HG03175 (cell line): Measurements from ENCODE around the gene GAB1.

Experiments used
- ATAC-seq: cut with Tn5 transposase; IDR thresholded peaks from one replicate; pipeline ENCODE4 v1.9.1; 2021; ENCODE audit warnings: mild to moderate bottlenecking, moderate library complexity; ENCODE audit not compliant: unreplicated experiment

GAB1 gene

GRCh38 chr4:143407888-143408287 is 71.2 kb downstream of the GAB1 start:
- no peak for ATAC-seq

GRCh38 chr4:143410015-143410414 is 73.3 kb downstream of the GAB1 start:
- no peak for ATAC-seq

- no peak for ATAC-seq
Observed at GRCh38 chr4:143411527-143412419, 75.1 kb downstream of the GAB1 start.

GRCh38 chr4:143412420-143412758 is 75.7 kb downstream of the GAB1 start:
- ATAC-seq: no peak

GRCh38 chr4:143417679-143418403 is 81.2 kb downstream of the GAB1 start:
- peak; percentile 88 for ATAC-seq

GRCh38 chr4:143420227-143420626 is 83.6 kb downstream of the GAB1 start:
- peak; percentile 49 for ATAC-seq

- no peak for ATAC-seq
Observed at GRCh38 chr4:143421609-143422008, 84.9 kb downstream of the GAB1 start.

GRCh38 chr4:143424276-143424675 is 87.6 kb downstream of the GAB1 start:
- no peak for ATAC-seq

- ATAC-seq: no peak
Observed at GRCh38 chr4:143431526-143432257, 95.0 kb downstream of the GAB1 start.

- no peak for ATAC-seq
Observed at GRCh38 chr4:143432258-143432591, 95.5 kb downstream of the GAB1 start.

GRCh38 chr4:143433231-143433630 is 96.6 kb downstream of the GAB1 start:
- no peak for ATAC-seq

- ATAC-seq: no peak
Observed at GRCh38 chr4:143435955-143436354, 99.3 kb downstream of the GAB1 start.

- ATAC-seq: no peak
Observed at GRCh38 chr4:143437476-143437875, 100.8 kb downstream of the GAB1 start.

GRCh38 chr4:143437937-143438336 is 101.3 kb downstream of the GAB1 start:
- ATAC-seq: no peak

- no peak for ATAC-seq
Observed at GRCh38 chr4:143438710-143439109, 102.0 kb downstream of the GAB1 start.

GRCh38 chr4:143441109-143441508 is 104.4 kb downstream of the GAB1 start:
- no peak for ATAC-seq

GRCh38 chr4:143441678-143442077 is 105.0 kb downstream of the GAB1 start:
- no peak for ATAC-seq

GRCh38 chr4:143443728-143444127 is 107.1 kb downstream of the GAB1 start:
- no peak for ATAC-seq

- no peak for ATAC-seq
Observed at GRCh38 chr4:143451186-143451585, 114.5 kb downstream of the GAB1 start.

GRCh38 chr4:143455211-143455610 is 118.5 kb downstream of the GAB1 start:
- no peak for ATAC-seq

- ATAC-seq: no peak
Observed at GRCh38 chr4:143458966-143459365, 122.3 kb downstream of the GAB1 start.
